ENCODE results near the gene TXNRD1. TPM values are rescaled to one million over a fixed set of nuclear protein-coding genes. Genes with fewer than 3 reads are reported as not detected.
"Not testable (repeated sequence)": the region's sequence is repeated elsewhere in the genome, so short reads cannot be mapped to it uniquely, and the experiment has no call there.

TXNRD1 gene
- total RNA-seq, 1 donor from 2014 or later = 105 TPM

GRCh38 chr12:104385510-104385909, 169.9 kb downstream of the TXNRD1 start:
- Mint-ChIP-seq H3K4me1 (ENCODE audit: unreplicated experiment) (no peaks in the 10 kb centered on the region), H3K27me3 (ENCODE audit: unreplicated experiment) (no peaks in the 10 kb centered on the region), H3K4me3 (ENCODE audit: unreplicated experiment) (no peak overlapping the region), H3K9me3 (ENCODE audit: unreplicated experiment) (no peaks in the 10 kb centered on the region), H3K27ac (ENCODE audit: unreplicated experiment) (no peak overlapping the region), H3K36me3 (ENCODE audit: low read depth, unreplicated experiment) (no peaks in the 10 kb centered on the region)
- DNase-seq (ENCODE audit: low spot score) = no peak
- no peak for TF ChIP-seq CTCF (IDR thresholded peaks at IDR 0.05; ENCODE audit: unreplicated experiment)

- H3K9me3 Mint-ChIP-seq (ENCODE audit: unreplicated experiment) = no peaks in the 10 kb centered on the region
- no peak overlapping the region for H3K4me3 Mint-ChIP-seq (ENCODE audit: unreplicated experiment)
- no peak for TF ChIP-seq CTCF (IDR thresholded peaks at IDR 0.05; ENCODE audit: unreplicated experiment)
- no peaks in the 10 kb centered on the region for H3K27me3 Mint-ChIP-seq (ENCODE audit: unreplicated experiment)
- no peaks in the 10 kb centered on the region for H3K36me3 Mint-ChIP-seq (ENCODE audit: low read depth, unreplicated experiment)
- no peak for DNase-seq (ENCODE audit: low spot score)
- no peak overlapping the region for H3K27ac Mint-ChIP-seq (ENCODE audit: unreplicated experiment)
- no peaks in the 10 kb centered on the region for H3K4me1 Mint-ChIP-seq (ENCODE audit: unreplicated experiment)
These were observed 170.9 kb downstream of the TXNRD1 start for GRCh38 chr12:104386461-104386860.

- Mint-ChIP-seq H3K36me3 (ENCODE audit: low read depth, unreplicated experiment) (no peaks in the 10 kb centered on the region), H3K4me1 (ENCODE audit: unreplicated experiment) (no peaks in the 10 kb centered on the region), H3K27ac (ENCODE audit: unreplicated experiment) (no peak overlapping the region), H3K4me3 (ENCODE audit: unreplicated experiment) (no peak overlapping the region), H3K9me3 (ENCODE audit: unreplicated experiment) (no peaks in the 10 kb centered on the region), H3K27me3 (ENCODE audit: unreplicated experiment) (no peaks in the 10 kb centered on the region)
- TF ChIP-seq CTCF (IDR thresholded peaks at IDR 0.05; ENCODE audit: unreplicated experiment) = no peak
- no peak for DNase-seq (ENCODE audit: low spot score)
These were observed 171.6 kb downstream of the TXNRD1 start for GRCh38 chr12:104387190-104387589.

- H3K36me3 Mint-ChIP-seq (ENCODE audit: low read depth, unreplicated experiment); DNase-seq (ENCODE audit: low spot score); H3K9me3 Mint-ChIP-seq (ENCODE audit: unreplicated experiment): not testable (repeated sequence)
These were observed 178.5 kb downstream of the TXNRD1 start for GRCh38 chr12:104394086-104394485.

More at GRCh38 chr12:104394086-104394485, 178.5 kb downstream of the TXNRD1 start:
- not testable (repeated sequence) for H3K27ac Mint-ChIP-seq (ENCODE audit: unreplicated experiment); H3K27me3 Mint-ChIP-seq (ENCODE audit: unreplicated experiment); H3K4me3 Mint-ChIP-seq (ENCODE audit: unreplicated experiment); H3K4me1 Mint-ChIP-seq (ENCODE audit: unreplicated experiment)

Other genes with a start within 250 kb of the TXNRD1 start
- 28.6 TPM for gene TDG, start 249.9 kb upstream of the TXNRD1 start, total RNA-seq (ENCODE audit: unreplicated experiment)
- gene GLT8D2, start 165.6 kb upstream of the TXNRD1 start, total RNA-seq (ENCODE audit: unreplicated experiment) = 3.8 TPM
- gene HCFC2, start 151.2 kb upstream of the TXNRD1 start, total RNA-seq (ENCODE audit: unreplicated experiment) = 13.3 TPM
- 19.7 TPM for gene NFYB, start 77.6 kb upstream of the TXNRD1 start, total RNA-seq (ENCODE audit: unreplicated experiment)
- gene EID3, start 88.0 kb downstream of the TXNRD1 start, total RNA-seq (ENCODE audit: unreplicated experiment) = 2.2 TPM
- gene CHST11, start 241.2 kb downstream of the TXNRD1 start, total RNA-seq (ENCODE audit: unreplicated experiment) = 11.8 TPM